HCT116 (cell line): Measurements from ENCODE around the gene CCDC32. TPM values are rescaled to one million over a fixed set of nuclear protein-coding genes. Genes with fewer than 3 reads are reported as not detected.

Experiments
- ATAC-seq: fragments of 200-7000 bp; cut with Tn5 transposase; 2 replicates; pipeline ENCODE4 v1.9.1; 2020; ENCODE audit warnings: mild to moderate bottlenecking, moderate library complexity
- BruUV-seq: library from RNA; stranded (reverse); fragments of 400-500 nt; replicated peaks from 2 replicates; lab custom pipeline; 2021; lab: Mats Ljungman, UMichigan
- CTCF ChIA-PET: fragments of 300-600 bp; sonication (Branson Sonifier 250); formaldehyde crosslinking; loops from one replicate; lab custom pipeline; 2021; ENCODE audit warnings: antibody characterized with exemption; lab: Charles Lee
- POLR2A ChIA-PET: fragments of 300-600, 350-600 bp; sonication (Branson Sonifier 250); formaldehyde crosslinking; loops from one replicate; lab custom pipeline; 2021; ENCODE audit warnings: antibody characterized with exemption; lab: Charles Lee
- RAD21 ChIA-PET, 2 experiments: fragments of 300-600 bp; sonication (Branson Sonifier 250); formaldehyde crosslinking; loops; one replicate each; lab custom pipeline; 2023; ENCODE audit warnings: low total read pairs in 2 of 2; ENCODE audit not compliant: uncharacterized antibody in 2 of 2, unreplicated experiment in 2 of 2, low non-redundant PET in 1 of 2; lab: Charles Lee
- DNase-seq: peaks from one replicate; pipeline ENCODE4 v3.0.0-alpha.2; 2010; ENCODE audit warnings: low read depth, low spot score
- H2AFZ ChIP-seq: fragments of 200-600 bp; shearing (Covaris generic), sonication (generic); 2 replicates; pipeline ENCODE4 v1.6.1; 2017; ENCODE audit warnings: low read depth, mixed run types, mixed read lengths, antibody characterized with exemption, low read length; ENCODE audit not compliant: poor library complexity, severe bottlenecking
- H3K27ac ChIP-seq: 2 replicates; pipeline ENCODE4 v1.5.1; 2012; ENCODE audit warnings: low read depth, low read length
- H3K27me3 ChIP-seq: fragments of 200-600 bp; sonication (generic); 2 replicates; pipeline ENCODE4 v1.6.1; 2016; ENCODE audit warnings: mixed run types, low read length, mixed read lengths; ENCODE audit not compliant: insufficient read depth
- H3K36me3 ChIP-seq, 2 experiments: fragments of 200-500 bp in 1 of 2; fragments of 200-600 bp in 1 of 2; sonication (Bioruptor generic) in 1 of 2; sonication (generic) in 1 of 2; 2 replicates each; pipeline versions ENCODE4 v1.5.1 to v1.6.1; 2014 to 2016; ENCODE audit warnings: low read length in 2 of 2, inconsistent platforms in 1 of 2, mixed read lengths in 1 of 2, mixed run types in 1 of 2; ENCODE audit not compliant: insufficient read depth in 2 of 2, control insufficient read depth in 1 of 2
- H3K4me1 ChIP-seq, 2 experiments: fragments of 200-600 bp in 1 of 2; sonication (generic) in 1 of 2; 2 replicates each; pipeline versions ENCODE4 v1.5.1 to v1.6.1; 2012 to 2017; ENCODE audit warnings: low read length in 2 of 2, inconsistent platforms in 1 of 2, mild to moderate bottlenecking in 1 of 2, mixed read lengths in 1 of 2, mixed run types in 1 of 2, moderate library complexity in 1 of 2; ENCODE audit not compliant: insufficient read depth in 2 of 2, control insufficient read depth in 1 of 2
- H3K4me2 ChIP-seq: fragments of 200-600 bp; sonication (generic); 2 replicates; pipeline ENCODE4 v1.6.1; 2017; ENCODE audit warnings: mixed run types, low read length, mixed read lengths
- H3K4me3 ChIP-seq, 2 experiments: fragments of 200-600 bp in 1 of 2; sonication (generic) in 1 of 2; replicated peaks in 1 of 2; 2 replicates each; pipeline ENCODE4 v1.5.1; 2011 to 2016; ENCODE audit warnings: low read length in 2 of 2, control low read depth in 1 of 2, low read depth in 1 of 2, mild to moderate bottlenecking in 1 of 2, mixed read lengths in 1 of 2, mixed run types in 1 of 2
- H3K79me2 ChIP-seq: fragments of 200-600 bp; sonication (generic); 2 replicates; pipeline ENCODE4 v1.6.1; 2017; ENCODE audit warnings: mild to moderate bottlenecking, mixed run types, low read length, moderate library complexity, mixed read lengths; ENCODE audit not compliant: insufficient read depth
- H3K9ac ChIP-seq: fragments of 200-600 bp; sonication (generic); 2 replicates; pipeline ENCODE4 v1.6.1; 2016; ENCODE audit warnings: low read length, mixed read lengths
- H3K9me2 ChIP-seq: fragments of 200-600 bp; sonication (generic), shearing (Covaris generic); 2 replicates; pipeline ENCODE4 v1.6.1; 2017; ENCODE audit warnings: mixed run types, mild to moderate bottlenecking, moderate library complexity; ENCODE audit not compliant: insufficient read depth
- H3K9me3 ChIP-seq, 2 experiments: fragments of 200-500 bp in 1 of 2; fragments of 200-600 bp in 1 of 2; sonication (Bioruptor generic) in 1 of 2; sonication (generic) in 1 of 2; 2 replicates each; pipeline ENCODE4 v1.6.1; 2014 to 2017; ENCODE audit warnings: low read length in 2 of 2, mixed read lengths in 2 of 2, inconsistent platforms in 1 of 2, low read depth in 1 of 2, mild to moderate bottlenecking in 1 of 2, mixed run types in 1 of 2, moderate library complexity in 1 of 2; ENCODE audit not compliant: control insufficient read depth in 1 of 2, insufficient read depth in 1 of 2
- H4K20me1 ChIP-seq: fragments of 200-600 bp; sonication (generic), shearing (Covaris generic); 2 replicates; pipeline ENCODE4 v1.6.1; 2017; ENCODE audit warnings: mixed run types, mild to moderate bottlenecking, moderate library complexity; ENCODE audit not compliant: insufficient read depth
- ATF3 ChIP-seq: IDR thresholded peaks from 2 replicates; pipeline ENCODE4 v1.6.1; 2012
- CBX3 ChIP-seq: IDR thresholded peaks from 2 replicates; pipeline ENCODE4 v1.6.1; 2012; ENCODE audit warnings: low read depth
- EGR1 ChIP-seq: IDR thresholded peaks from 2 replicates; pipeline ENCODE4 v1.6.1; 2012; ENCODE audit warnings: low read depth
- ELF1 ChIP-seq: IDR thresholded peaks from 2 replicates; pipeline ENCODE4 v1.6.1; 2012; ENCODE audit warnings: low read depth, borderline replicate concordance
- EZH2 ChIP-seq: fragments of 200-600 bp; sonication (generic); IDR thresholded peaks from 2 replicates; pipeline ENCODE4 v1.6.1; 2017; ENCODE audit warnings: antibody characterized with exemption, mixed run types
- EZH2phosphoT487 ChIP-seq: fragments of 200-600 bp; IDR thresholded peaks from 2 replicates; pipeline ENCODE4 v1.6.1; 2018; ENCODE audit warnings: antibody characterized with exemption, borderline replicate concordance
- FOSL1 ChIP-seq: IDR thresholded peaks from 2 replicates; pipeline ENCODE4 v1.6.1; 2012; ENCODE audit warnings: low read depth
- POLR2A ChIP-seq: IDR thresholded peaks from 2 replicates; pipeline ENCODE4 v1.7.0; 2011; ENCODE audit warnings: borderline replicate concordance; ENCODE audit not compliant: insufficient read depth, insufficient read length; ENCODE audit errors: extremely low read depth
- RAD21 ChIP-seq: IDR thresholded peaks from 2 replicates; pipeline ENCODE4 v1.6.1; 2012; ENCODE audit warnings: low read depth, mild to moderate bottlenecking
- SIN3A ChIP-seq: IDR thresholded peaks from 2 replicates; pipeline ENCODE4 v1.6.1; 2012; ENCODE audit warnings: low read depth
- SP1 ChIP-seq: IDR thresholded peaks from 2 replicates; pipeline ENCODE4 v1.6.1; 2012; ENCODE audit warnings: low read depth
- SRF ChIP-seq: IDR thresholded peaks from 2 replicates; pipeline ENCODE4 v1.6.1; 2012; ENCODE audit warnings: low read depth
- TCF7L2 ChIP-seq: IDR thresholded peaks from 2 replicates; pipeline ENCODE4 v1.7.0; 2011; ENCODE audit warnings: borderline replicate concordance, inconsistent platforms; ENCODE audit not compliant: insufficient read depth, insufficient read length; ENCODE audit errors: extremely low read depth
- YY1 ChIP-seq: IDR thresholded peaks from 2 replicates; pipeline ENCODE4 v1.6.1; 2011; ENCODE audit warnings: low read length, low read depth, moderate library complexity, mild to moderate bottlenecking; ENCODE audit not compliant: insufficient replicate concordance; ENCODE audit errors: extremely low read depth
- ZFX ChIP-seq: fragments of 450-650 bp; IDR thresholded peaks from 2 replicates; pipeline ENCODE4 v1.6.1; 2017
- ZNF274 ChIP-seq: fragments of 200-500 bp; sonication (Bioruptor generic); IDR thresholded peaks from 2 replicates; pipeline ENCODE4 v1.6.1; 2014; ENCODE audit warnings: mild to moderate bottlenecking, low read depth, low read length, inconsistent platforms
- intact Hi-C: fragments of 100-400 bp; cut with micrococcal nuclease; formaldehyde crosslinking; loops from 2 replicates; pipeline ENCODE4 v1.10.0; 2022
- total RNA-seq: library from RNA; stranded (reverse); gene quantifications from one replicate; pipeline ENCODE4 v1.2.1, GENCODE V29; 2021; ENCODE audit not compliant: unreplicated experiment
- TF ChIP-seq, protein P1 (sequence below): IDR thresholded peaks from 2 replicates; pipeline ENCODE4 v1.6.1; 2012
- TF ChIP-seq, protein P2 (sequence below), 3 experiments: fragments of 200-600 bp in 1 of 3; sonication (generic) in 1 of 3; IDR thresholded peaks in 2 of 3; conservative IDR thresholded peaks in 1 of 3; 2 replicates each; pipeline ENCODE4 v1.5.1; 2012 to 2017; ENCODE audit warnings: low read depth in 2 of 3, low read length in 2 of 3, antibody characterized with exemption in 1 of 3, borderline replicate concordance in 1 of 3, control low read depth in 1 of 3, mild to moderate bottlenecking in 1 of 3, mixed read lengths in 1 of 3, mixed run types in 1 of 3, moderate library complexity in 1 of 3; ENCODE audit not compliant: insufficient read depth in 1 of 3
- TF ChIP-seq, protein P3 (sequence below): IDR thresholded peaks from 2 replicates; pipeline ENCODE4 v1.6.1; 2011; ENCODE audit warnings: mild to moderate bottlenecking, low read length, moderate library complexity; ENCODE audit not compliant: insufficient replicate concordance; ENCODE audit errors: extremely low read depth

The CCDC32 gene
- total RNA-seq, 1 experiment from 2014 or later = 18.6 TPM

DNA sequence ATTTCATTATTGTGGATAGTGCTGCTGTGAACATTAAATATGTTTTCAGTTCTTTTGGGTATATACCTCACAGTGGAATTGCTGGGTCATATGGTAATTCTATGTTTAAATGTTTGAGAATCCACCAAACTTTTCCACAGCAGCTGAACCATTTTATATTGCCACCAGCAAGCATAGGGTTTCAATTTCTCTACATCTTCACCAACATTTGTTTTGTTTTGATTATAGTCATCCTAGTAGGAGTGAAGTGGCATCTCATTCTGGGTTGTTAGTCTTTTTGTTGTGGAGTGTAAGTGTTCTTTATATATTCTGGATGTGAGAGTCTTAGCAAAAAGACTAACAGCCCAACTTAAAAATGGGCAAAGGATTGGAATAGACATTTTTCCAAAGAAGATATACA, 10.3 kb upstream of the CCDC32 start (continued):
- TF ChIP-seq POLR2A (no peak), EGR1 (no peak)
- TF ChIP-seq, all 23 proteins: peak for 0

DNA sequence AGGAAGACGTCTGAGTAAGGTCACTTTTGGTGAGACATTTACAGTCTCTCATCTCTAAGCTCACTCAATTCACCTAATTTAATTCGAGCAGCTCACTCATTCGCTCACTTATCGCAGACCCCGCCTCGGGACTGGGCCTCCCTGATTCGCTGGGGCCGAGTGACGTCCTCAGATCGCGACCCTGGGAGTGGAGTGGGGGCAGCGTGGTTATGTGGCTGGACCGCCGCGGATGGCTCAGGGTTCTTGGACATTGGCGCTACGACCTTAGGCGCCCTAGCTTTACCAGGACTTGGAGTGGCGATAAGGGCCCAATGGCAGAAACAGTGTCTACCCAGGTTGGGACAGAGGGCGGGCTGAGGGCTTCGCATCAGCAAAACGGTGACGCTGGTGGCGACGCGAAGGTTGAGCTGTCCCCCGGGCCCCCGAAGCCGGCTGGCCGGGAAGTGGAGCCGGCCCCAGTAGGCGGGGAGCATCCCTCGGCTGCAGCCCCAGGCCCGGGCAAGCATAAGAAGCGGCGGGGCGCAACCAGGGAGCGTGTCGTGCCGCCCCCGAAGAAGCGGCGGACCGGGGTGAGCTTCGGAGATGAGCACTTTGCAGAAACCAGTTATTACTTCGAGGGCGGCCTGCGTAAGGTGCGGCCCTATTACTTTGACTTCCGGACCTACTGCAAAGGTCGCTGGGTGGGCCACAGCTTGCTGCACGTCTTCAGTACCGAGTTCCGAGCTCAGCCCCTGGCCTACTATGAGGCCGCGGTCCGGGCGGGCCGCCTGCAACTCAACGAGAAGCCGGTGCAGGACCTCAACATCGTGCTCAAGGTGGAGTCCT, 4.5 kb upstream of the CCDC32 start, which contains the start of gene RPUSD2:
Gene RPUSD2, plus strand, starts transcription at position 171 of the 825 bp plus-strand sequence. Its CDS starts 39 bp downstream, at position 210.
- peak; percentile 68 for ATAC-seq
- Histone ChIP-seq H2AFZ (peak within 1 kb of the TSS; percentile 49), H3K9me3 (no peaks in the 10 kb centered on the region), H4K20me1 (no peaks in the 10 kb centered on the region), H3K36me3 (peaks cover 14 to 17% of the 10 kb centered on the region in 2 experiments; a peak in 3 of 4 replicates), H3K9me2 (no peaks in the 10 kb centered on the region), H3K79me2 (peaks cover 29% of the 10 kb centered on the region), H3K27me3 (no peaks in the 10 kb centered on the region), H3K27ac (peak within 1 kb of the TSS; percentile 60), H3K4me2 (peak within 1 kb of the TSS; percentile 86), H3K9ac (peak within 1 kb of the TSS; percentile 90), H3K4me1 (peaks cover 10 to 38% of the 10 kb centered on the region in 2 experiments; a peak in 3 of 4 replicates), H3K4me3 (peak within 1 kb of the TSS; percentile 89 to 90)
- BruUV-seq = TSS peak; percentile 80
- ChIA-PET POLR2A (interaction anchor here (1.2 to 1.5 kb wide), 3 partner anchors 14 to 125 kb away, joined by 4 to 9 read pairs (median 4); partner anchors contain the start of gene RAD51), RAD21 (no interaction called here), CTCF (interaction anchor here (0.5 to 1.7 kb wide), 7 partner anchors 14 to 237 kb away, joined by 3 to 12 read pairs (median 3); no protein-coding TSS in a partner anchor)
- intact Hi-C loops = no loop called here
- DNase-seq = peak; percentile 84
- TF ChIP-seq TCF7L2 (no peak), ELF1 (no peak), FOSL1 (no peak), EZH2phosphoT487 (no peak), SP1 (peak; percentile 87), SRF (peak; percentile 90), CBX3 (no peak), YY1 (peak; percentile 27), ZNF274 (no peak), ZFX (peak; percentile 87; the same call in 1 of the 2 replicates), ATF3 (no peak), SIN3A (peak; percentile 96), RAD21 (no peak), EZH2 (no peak), POLR2A (peak; percentile 59)
- TF ChIP-seq, protein P1, sequence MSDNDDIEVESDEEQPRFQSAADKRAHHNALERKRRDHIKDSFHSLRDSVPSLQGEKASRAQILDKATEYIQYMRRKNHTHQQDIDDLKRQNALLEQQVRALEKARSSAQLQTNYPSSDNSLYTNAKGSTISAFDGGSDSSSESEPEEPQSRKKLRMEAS = peak; percentile 97
- TF ChIP-seq, protein P2, sequence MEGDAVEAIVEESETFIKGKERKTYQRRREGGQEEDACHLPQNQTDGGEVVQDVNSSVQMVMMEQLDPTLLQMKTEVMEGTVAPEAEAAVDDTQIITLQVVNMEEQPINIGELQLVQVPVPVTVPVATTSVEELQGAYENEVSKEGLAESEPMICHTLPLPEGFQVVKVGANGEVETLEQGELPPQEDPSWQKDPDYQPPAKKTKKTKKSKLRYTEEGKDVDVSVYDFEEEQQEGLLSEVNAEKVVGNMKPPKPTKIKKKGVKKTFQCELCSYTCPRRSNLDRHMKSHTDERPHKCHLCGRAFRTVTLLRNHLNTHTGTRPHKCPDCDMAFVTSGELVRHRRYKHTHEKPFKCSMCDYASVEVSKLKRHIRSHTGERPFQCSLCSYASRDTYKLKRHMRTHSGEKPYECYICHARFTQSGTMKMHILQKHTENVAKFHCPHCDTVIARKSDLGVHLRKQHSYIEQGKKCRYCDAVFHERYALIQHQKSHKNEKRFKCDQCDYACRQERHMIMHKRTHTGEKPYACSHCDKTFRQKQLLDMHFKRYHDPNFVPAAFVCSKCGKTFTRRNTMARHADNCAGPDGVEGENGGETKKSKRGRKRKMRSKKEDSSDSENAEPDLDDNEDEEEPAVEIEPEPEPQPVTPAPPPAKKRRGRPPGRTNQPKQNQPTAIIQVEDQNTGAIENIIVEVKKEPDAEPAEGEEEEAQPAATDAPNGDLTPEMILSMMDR (IDR thresholded peaks at IDR 0.05 in 2 of 3, conservative IDR thresholded peaks at IDR 0.05 in 1 of 3; ENCODE audit: borderline replicate concordance in 1 of 3, insufficient read depth in 1 of 3, low read depth in 2 of 3, low read length in 2 of 3) = no peak
- TF ChIP-seq, protein P3, sequence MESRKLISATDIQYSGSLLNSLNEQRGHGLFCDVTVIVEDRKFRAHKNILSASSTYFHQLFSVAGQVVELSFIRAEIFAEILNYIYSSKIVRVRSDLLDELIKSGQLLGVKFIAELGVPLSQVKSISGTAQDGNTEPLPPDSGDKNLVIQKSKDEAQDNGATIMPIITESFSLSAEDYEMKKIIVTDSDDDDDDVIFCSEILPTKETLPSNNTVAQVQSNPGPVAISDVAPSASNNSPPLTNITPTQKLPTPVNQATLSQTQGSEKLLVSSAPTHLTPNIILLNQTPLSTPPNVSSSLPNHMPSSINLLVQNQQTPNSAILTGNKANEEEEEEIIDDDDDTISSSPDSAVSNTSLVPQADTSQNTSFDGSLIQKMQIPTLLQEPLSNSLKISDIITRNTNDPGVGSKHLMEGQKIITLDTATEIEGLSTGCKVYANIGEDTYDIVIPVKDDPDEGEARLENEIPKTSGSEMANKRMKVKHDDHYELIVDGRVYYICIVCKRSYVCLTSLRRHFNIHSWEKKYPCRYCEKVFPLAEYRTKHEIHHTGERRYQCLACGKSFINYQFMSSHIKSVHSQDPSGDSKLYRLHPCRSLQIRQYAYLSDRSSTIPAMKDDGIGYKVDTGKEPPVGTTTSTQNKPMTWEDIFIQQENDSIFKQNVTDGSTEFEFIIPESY = no peak
